ENCODE results near the gene RIMS4.

Gene RIMS4

GRCh38 chr20:44835116-44835515 is 24.8 kb upstream of the RIMS4 start:
- Histone ChIP-seq H3K9me2 (replicated peaks; ENCODE audit: insufficient read depth, low read length) (no peaks in the 10 kb centered on the region), H3K79me2 (ENCODE audit: low read length) (no peaks in the 10 kb centered on the region), H2AFZ (ENCODE audit: low read length) (no peak overlapping the region), H3K9me3 (replicated peaks; ENCODE audit: insufficient read depth, low read length) (no peaks in the 10 kb centered on the region), H3K27me3 (replicated peaks; ENCODE audit: insufficient read depth, low read length) (peaks cover 3% of the 10 kb centered on the region; the same call in 1 of the 2 replicates), H3K27ac (ENCODE audit: low read length) (no peak overlapping the region), H3K4me1 (ENCODE audit: low read length) (0 out of 2 replicates have a peak, but pooled peaks cover 8% of the 10 kb centered on the region), H3K4me3 (ENCODE audit: low read length) (no peak overlapping the region), H3K36me3 (replicated peaks; ENCODE audit: insufficient read depth, low read length) (no peaks in the 10 kb centered on the region), H3F3A (ENCODE audit: insufficient read depth, low read length) (no peaks in the 10 kb centered on the region), H4K20me1 (ENCODE audit: insufficient read depth, low read length) (no peaks in the 10 kb centered on the region), H3K4me2 (ENCODE audit: low read depth, low read length) (no peak overlapping the region), H3K9ac (ENCODE audit: low read length) (no peak overlapping the region)
- no peak for DNase-seq
- TF ChIP-seq EZH2phosphoT487 (IDR thresholded peaks at IDR 0.05; ENCODE audit: low read length), result no peak
- TF ChIP-seq EZH2 (optimal IDR thresholded peaks at IDR 0.05; ENCODE audit: low read depth, low read length), result no peak
- no peak for TF ChIP-seq CTCF (IDR thresholded peaks at IDR 0.05; ENCODE audit: low read length)

- DNase-seq, result no peak
- H3K4me3 ChIP-seq (ENCODE audit: low read length), result no peak overlapping the region
- H3K9ac ChIP-seq (ENCODE audit: low read length), result no peak overlapping the region
- no peak for TF ChIP-seq EZH2phosphoT487 (IDR thresholded peaks at IDR 0.05; ENCODE audit: low read length)
- no peak for TF ChIP-seq EZH2 (optimal IDR thresholded peaks at IDR 0.05; ENCODE audit: low read depth, low read length)
- no peak overlapping the region for H3K27ac ChIP-seq (ENCODE audit: low read length)
- H3K4me1 ChIP-seq (ENCODE audit: low read length), result 0 out of 2 replicates have a peak, but pooled peaks cover 8% of the 10 kb centered on the region
- H3K79me2 ChIP-seq (ENCODE audit: low read length), result no peaks in the 10 kb centered on the region
- H3K9me2 ChIP-seq (replicated peaks; ENCODE audit: insufficient read depth, low read length), result no peaks in the 10 kb centered on the region
- H3F3A ChIP-seq (ENCODE audit: insufficient read depth, low read length), result no peaks in the 10 kb centered on the region
- H3K9me3 ChIP-seq (replicated peaks; ENCODE audit: insufficient read depth, low read length), result no peaks in the 10 kb centered on the region
- no peak overlapping the region for H3K4me2 ChIP-seq (ENCODE audit: low read depth, low read length)
- no peaks in the 10 kb centered on the region for H3K36me3 ChIP-seq (replicated peaks; ENCODE audit: insufficient read depth, low read length)
- peaks cover 3% of the 10 kb centered on the region; the same call in 1 of the 2 replicates for H3K27me3 ChIP-seq (replicated peaks; ENCODE audit: insufficient read depth, low read length)
- H4K20me1 ChIP-seq (ENCODE audit: insufficient read depth, low read length), result no peaks in the 10 kb centered on the region
- H2AFZ ChIP-seq (ENCODE audit: low read length), result no peak overlapping the region
Measured at GRCh38 chr20:44834693-44835092, 24.3 kb upstream of the RIMS4 start.

- Histone ChIP-seq H3F3A (ENCODE audit: insufficient read depth, low read length) (no peaks in the 10 kb centered on the region), H3K4me1 (ENCODE audit: low read length) (0 out of 2 replicates have a peak, but pooled peaks cover 6% of the 10 kb centered on the region), H3K36me3 (replicated peaks; ENCODE audit: insufficient read depth, low read length) (no peaks in the 10 kb centered on the region), H3K27me3 (replicated peaks; ENCODE audit: insufficient read depth, low read length) (peaks cover 3% of the 10 kb centered on the region; the same call in 1 of the 2 replicates), H3K9me3 (replicated peaks; ENCODE audit: insufficient read depth, low read length) (no peaks in the 10 kb centered on the region), H3K4me3 (ENCODE audit: low read length) (no peak overlapping the region), H3K9me2 (replicated peaks; ENCODE audit: insufficient read depth, low read length) (no peaks in the 10 kb centered on the region), H4K20me1 (ENCODE audit: insufficient read depth, low read length) (no peaks in the 10 kb centered on the region), H2AFZ (ENCODE audit: low read length) (no peak overlapping the region), H3K9ac (ENCODE audit: low read length) (no peak overlapping the region), H3K79me2 (ENCODE audit: low read length) (no peaks in the 10 kb centered on the region), H3K4me2 (ENCODE audit: low read depth, low read length) (no peak overlapping the region), H3K27ac (ENCODE audit: low read length) (no peak overlapping the region)
- no peak for DNase-seq
- TF ChIP-seq CTCF (IDR thresholded peaks at IDR 0.05; ENCODE audit: low read length) (no peak), EZH2phosphoT487 (IDR thresholded peaks at IDR 0.05; ENCODE audit: low read length) (no peak), EZH2 (optimal IDR thresholded peaks at IDR 0.05; ENCODE audit: low read depth, low read length) (no peak)
Measured at GRCh38 chr20:44833437-44833836, 23.1 kb upstream of the RIMS4 start.

GRCh38 chr20:44832724-44833123 is 22.4 kb upstream of the RIMS4 start:
- no peak overlapping the region for H3K4me2 ChIP-seq (ENCODE audit: low read depth, low read length)
- no peak overlapping the region for H3K9ac ChIP-seq (ENCODE audit: low read length)
- H2AFZ ChIP-seq (ENCODE audit: low read length), result no peak overlapping the region
- no peak for DNase-seq
- TF ChIP-seq EZH2phosphoT487 (IDR thresholded peaks at IDR 0.05; ENCODE audit: low read length) (no peak), CTCF (IDR thresholded peaks at IDR 0.05; ENCODE audit: low read length) (no peak), EZH2 (optimal IDR thresholded peaks at IDR 0.05; ENCODE audit: low read depth, low read length) (no peak)
- H3K4me1 ChIP-seq (ENCODE audit: low read length), result 0 out of 2 replicates have a peak, but pooled peaks cover under 1% of the 10 kb centered on the region
- H4K20me1 ChIP-seq (ENCODE audit: insufficient read depth, low read length), result no peaks in the 10 kb centered on the region
- H3K9me2 ChIP-seq (replicated peaks; ENCODE audit: insufficient read depth, low read length), result no peaks in the 10 kb centered on the region
- peaks cover 3% of the 10 kb centered on the region; the same call in 1 of the 2 replicates for H3K27me3 ChIP-seq (replicated peaks; ENCODE audit: insufficient read depth, low read length)
- no peaks in the 10 kb centered on the region for H3K36me3 ChIP-seq (replicated peaks; ENCODE audit: insufficient read depth, low read length)
- no peaks in the 10 kb centered on the region for H3K79me2 ChIP-seq (ENCODE audit: low read length)
- H3K27ac ChIP-seq (ENCODE audit: low read length), result no peak overlapping the region
- H3F3A ChIP-seq (ENCODE audit: insufficient read depth, low read length), result no peaks in the 10 kb centered on the region
- H3K4me3 ChIP-seq (ENCODE audit: low read length), result no peak overlapping the region
- no peaks in the 10 kb centered on the region for H3K9me3 ChIP-seq (replicated peaks; ENCODE audit: insufficient read depth, low read length)

Data from MM.1S (cell line).